Esophagus squamous epithelium (tissue), 5 donors: ENCODE results near the gene DAPK2. TPM values are rescaled to one million over a fixed set of nuclear protein-coding genes. Genes with fewer than 3 reads are reported as not detected.

Experiments
- DNase-seq: peaks from one replicate; lab custom pipeline; 2025; lab: John Stamatoyannopoulos, UW
- H3K27ac ChIP-seq, 4 donors: fragments of 200-600 bp; sonication (generic); one replicate each; pipeline ENCODE4 v1.5.1; 2016 to 2019; ENCODE audit warnings: mild to moderate bottlenecking in 1 of 4
- H3K27me3 ChIP-seq, 4 donors: fragments of 200-600 bp; sonication (generic); 1 replicate in 3 of 4; 2 replicates in 1 of 4; pipeline versions ENCODE4 v1.5.1 to v1.6.0; 2017 to 2021; ENCODE audit warnings: antibody characterized with exemption in 1 of 4
- H3K36me3 ChIP-seq, 3 donors: fragments of 200-600 bp; sonication (generic); one replicate each; pipeline ENCODE4 v1.5.1; 2016 to 2019
- H3K4me1 ChIP-seq, 3 donors: fragments of 200-600 bp; sonication (generic); one replicate each; pipeline ENCODE4 v1.5.1; 2017 to 2019
- H3K4me3 ChIP-seq, 4 donors: fragments of 200-600 bp; sonication (generic); 1 replicate in 3 of 4; 2 replicates in 1 of 4; pipeline ENCODE4 v1.5.1; 2016 to 2019; ENCODE audit warnings: mild to moderate bottlenecking in 2 of 4, moderate library complexity in 1 of 4
- H3K9me3 ChIP-seq, 3 donors: fragments of 200-600 bp; sonication (generic); one replicate each; pipeline ENCODE4 v1.5.1; 2016 to 2019
- POLR2A ChIP-seq, 4 donors: fragments of 450-650 bp; IDR thresholded peaks; one replicate each; pipeline ENCODE4 v1.6.1; 2017; ENCODE audit warnings: antibody characterized with exemption in 4 of 4, mild to moderate bottlenecking in 4 of 4, moderate library complexity in 3 of 4
- WGBS, 2 donors: methylation state at CpG; one replicate each; pipeline ENCODE4 v1.1.5; 2018; 5-methylcytosine and 5-hydroxymethylcytosine counted together
- intact Hi-C: fragments of 100-400 bp; cut with DNase I; formaldehyde crosslinking; loops from one replicate; pipeline ENCODE4 v1.15.0; 2022
- total RNA-seq, 4 donors: library from RNA; depleted of rRNA; stranded (reverse); fragments of >200 nt; gene quantifications; one replicate each; pipeline ENCODE4 v1.1.0, GENCODE V29; 2016
- TF ChIP-seq, protein P1 (sequence below), 6 experiments: fragments of 450-650 bp in 4 of 6; fragments of 200-600 bp in 2 of 6; sonication (generic) in 2 of 6; IDR thresholded peaks; one replicate each; pipeline ENCODE4 v1.5.1; 2016 to 2019; ENCODE audit warnings: antibody characterized with exemption in 6 of 6, mild to moderate bottlenecking in 4 of 6, moderate library complexity in 4 of 6
- donor health status: DM: yes; HTN: yes; CAD: no.

DAPK2 gene
- total RNA-seq, 4 donors from 2014 or later: 1.9 to 12.9 (median 9.8) TPM

DNA sequence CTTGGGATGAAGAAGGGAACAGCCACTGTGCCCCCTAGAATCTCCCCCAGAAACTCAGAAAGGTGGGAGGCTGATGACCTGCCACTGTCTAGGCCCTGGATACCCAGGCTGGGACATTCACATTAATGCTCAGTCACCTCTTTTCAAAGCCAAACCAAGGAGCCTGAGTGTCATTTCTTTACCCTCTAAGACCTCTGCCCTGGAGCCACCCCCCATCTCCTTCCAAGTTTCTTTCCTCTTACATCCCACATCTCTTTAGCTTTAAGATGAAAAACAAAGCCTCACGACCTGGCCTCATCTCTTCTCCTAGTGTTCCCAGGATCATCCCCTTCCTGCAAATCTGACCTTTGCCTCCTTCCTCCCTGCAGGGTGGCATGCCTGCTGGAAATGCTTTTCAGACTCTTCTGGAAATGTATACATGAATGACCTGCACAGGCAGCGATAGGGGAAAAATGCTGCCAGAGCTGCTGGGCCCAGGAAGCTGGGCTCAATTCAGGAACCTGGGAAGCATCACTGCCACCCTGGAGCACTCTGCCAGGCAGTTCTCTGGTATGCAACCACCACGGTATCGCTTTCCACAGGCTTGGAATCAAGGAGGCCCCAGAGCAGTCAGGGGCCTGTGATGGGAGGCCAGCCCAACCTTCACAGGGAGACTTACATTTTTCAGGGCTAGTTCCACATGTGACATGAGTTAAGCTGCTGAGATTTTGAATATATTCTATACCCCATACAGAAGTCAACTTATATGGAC lies 67.6 kb downstream of the DAPK2 start:
- TF ChIP-seq, protein P1, sequence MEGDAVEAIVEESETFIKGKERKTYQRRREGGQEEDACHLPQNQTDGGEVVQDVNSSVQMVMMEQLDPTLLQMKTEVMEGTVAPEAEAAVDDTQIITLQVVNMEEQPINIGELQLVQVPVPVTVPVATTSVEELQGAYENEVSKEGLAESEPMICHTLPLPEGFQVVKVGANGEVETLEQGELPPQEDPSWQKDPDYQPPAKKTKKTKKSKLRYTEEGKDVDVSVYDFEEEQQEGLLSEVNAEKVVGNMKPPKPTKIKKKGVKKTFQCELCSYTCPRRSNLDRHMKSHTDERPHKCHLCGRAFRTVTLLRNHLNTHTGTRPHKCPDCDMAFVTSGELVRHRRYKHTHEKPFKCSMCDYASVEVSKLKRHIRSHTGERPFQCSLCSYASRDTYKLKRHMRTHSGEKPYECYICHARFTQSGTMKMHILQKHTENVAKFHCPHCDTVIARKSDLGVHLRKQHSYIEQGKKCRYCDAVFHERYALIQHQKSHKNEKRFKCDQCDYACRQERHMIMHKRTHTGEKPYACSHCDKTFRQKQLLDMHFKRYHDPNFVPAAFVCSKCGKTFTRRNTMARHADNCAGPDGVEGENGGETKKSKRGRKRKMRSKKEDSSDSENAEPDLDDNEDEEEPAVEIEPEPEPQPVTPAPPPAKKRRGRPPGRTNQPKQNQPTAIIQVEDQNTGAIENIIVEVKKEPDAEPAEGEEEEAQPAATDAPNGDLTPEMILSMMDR (IDR thresholded peaks at IDR 0.05): no peak
- TF ChIP-seq POLR2A (IDR thresholded peaks at IDR 0.05): no peak
- DNase-seq: no peak

DNA sequence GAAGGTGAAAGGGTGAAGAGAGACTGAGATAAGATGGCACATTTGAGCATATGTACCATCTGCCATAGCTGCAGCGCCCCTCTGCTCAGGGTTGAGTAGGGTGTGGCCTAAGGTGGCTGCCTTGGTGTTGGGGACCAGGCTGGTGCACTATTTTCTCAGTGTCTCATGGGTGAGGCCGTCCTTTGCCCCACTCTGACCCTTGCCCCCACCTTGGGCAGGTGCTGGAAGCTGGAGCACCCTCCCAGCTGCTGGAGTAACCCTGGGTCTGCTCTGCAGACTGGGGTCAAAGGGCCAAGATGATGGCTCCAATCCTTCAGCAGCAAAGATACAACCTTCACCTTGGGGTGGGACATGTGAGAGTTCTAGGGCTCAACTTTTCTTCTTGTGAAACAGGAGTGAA lies 69.2 kb downstream of the DAPK2 start:
- Histone ChIP-seq H3K27ac (no peak overlapping the region), H3K4me3 (no peak overlapping the region), H3K9me3 (no peaks in the 10 kb centered on the region), H3K27me3 (no peaks in the 10 kb centered on the region), H3K36me3 (peaks cover 0 to 4% (median 0%) of the 10 kb centered on the region in 3 donors), H3K4me1 (peaks cover 0 to 11% (median 3%) of the 10 kb centered on the region in 3 donors)
- DNase-seq: no peak
- intact Hi-C loops: no loop called here
- 81 to 100% methylated on average over 2 of the region's 2 CpGs for WGBS, 2 donors
- TF ChIP-seq, protein P1 (IDR thresholded peaks at IDR 0.05): no peak
- no peak for TF ChIP-seq POLR2A (IDR thresholded peaks at IDR 0.05)

More for the DNA sequence above, 67.6 kb downstream of the DAPK2 start:
- peaks cover 0 to 7% (median 0%) of the 10 kb centered on the region in 3 donors for H3K4me1 ChIP-seq
- H3K27ac ChIP-seq: no peak overlapping the region
- no peaks in the 10 kb centered on the region for H3K27me3 ChIP-seq
- no peak overlapping the region for H3K4me3 ChIP-seq
- 78 to 100% methylated on average over 1 of the region's 4 CpGs for WGBS, 2 donors
- intact Hi-C loops: no loop called here
- H3K36me3 ChIP-seq: peaks cover 0 to 4% (median 0%) of the 10 kb centered on the region in 3 donors
- no peaks in the 10 kb centered on the region for H3K9me3 ChIP-seq

DNA sequence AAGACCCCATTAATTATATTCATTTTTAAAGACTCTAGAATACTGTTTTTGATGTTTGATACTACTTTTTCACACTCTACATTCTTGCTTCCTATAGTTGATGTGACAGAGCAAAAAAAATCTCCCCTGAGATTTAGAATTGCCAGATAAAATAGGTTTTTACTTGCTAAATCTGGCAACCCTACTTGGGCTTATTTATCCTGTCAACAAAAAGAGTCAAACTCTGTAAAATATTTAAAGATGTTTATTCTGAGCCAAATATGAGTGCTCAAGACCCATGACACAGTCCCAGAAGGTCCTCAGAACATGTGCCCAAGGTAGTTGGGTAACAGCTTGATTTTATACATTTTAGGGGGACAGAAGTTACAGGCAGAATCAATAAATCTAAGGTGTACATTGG lies 72.3 kb downstream of the DAPK2 start:
- Histone ChIP-seq H3K36me3 (peaks cover 0 to 4% (median 0%) of the 10 kb centered on the region in 3 donors), H3K27me3 (no peaks in the 10 kb centered on the region), H3K9me3 (no peaks in the 10 kb centered on the region), H3K27ac (no peak overlapping the region), H3K4me1 (peaks cover 0 to 21% (median 3%) of the 10 kb centered on the region in 3 donors), H3K4me3 (no peak overlapping the region)
- TF ChIP-seq POLR2A (IDR thresholded peaks at IDR 0.05): no peak
- TF ChIP-seq, protein P1 (IDR thresholded peaks at IDR 0.05): no peak
- DNase-seq: no peak
- intact Hi-C loops: no loop called here

DNA sequence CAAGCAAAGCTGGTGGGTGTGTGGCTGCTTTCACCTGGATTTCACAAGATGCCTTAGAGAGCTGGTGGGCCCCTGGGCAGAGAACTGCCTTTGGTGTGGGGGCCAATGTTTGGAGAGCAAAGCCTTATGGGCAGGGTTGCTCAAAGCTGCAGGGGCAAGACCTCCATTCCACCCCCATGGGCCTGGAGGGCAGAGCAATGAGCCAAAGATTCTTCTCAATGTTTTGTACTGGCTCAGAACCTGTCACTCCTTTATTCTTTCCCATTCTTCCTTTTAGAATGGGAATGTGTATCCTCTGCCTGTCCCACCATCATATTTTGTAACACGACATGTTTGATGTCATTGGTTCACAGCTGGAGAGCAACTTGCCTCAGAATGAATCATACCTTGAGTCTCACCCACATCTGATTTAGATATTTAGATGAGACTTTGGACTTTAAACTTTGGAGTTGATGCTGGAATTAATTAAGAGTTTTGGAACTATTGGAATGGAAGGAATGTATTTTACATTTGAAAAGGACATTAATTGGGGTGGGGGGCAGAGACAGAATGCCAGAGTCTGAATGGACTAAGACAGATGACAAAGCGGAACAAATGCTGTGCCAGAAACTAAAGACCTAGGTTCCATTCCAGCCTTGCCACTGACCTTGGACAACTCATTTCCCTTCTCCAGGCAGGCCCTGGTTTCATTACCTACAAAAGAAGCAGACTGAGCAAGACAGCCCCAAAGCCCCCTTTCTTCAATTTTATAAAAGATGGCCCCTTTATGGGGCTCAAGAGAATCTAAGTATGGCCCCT lies 72.9 kb downstream of the DAPK2 start:
- Histone ChIP-seq H3K27ac (no peak overlapping the region), H3K9me3 (no peaks in the 10 kb centered on the region), H3K4me3 (no peak overlapping the region), H3K4me1 (peaks cover 0 to 21% (median 3%) of the 10 kb centered on the region in 3 donors), H3K36me3 (peaks cover 0 to 4% (median 0%) of the 10 kb centered on the region in 3 donors), H3K27me3 (no peaks in the 10 kb centered on the region)
- TF ChIP-seq, protein P1 (IDR thresholded peaks at IDR 0.05): no peak
- TF ChIP-seq POLR2A (IDR thresholded peaks at IDR 0.05): no peak
- no peak for DNase-seq
- intact Hi-C loops: no loop called here
- 31 to 38% methylated on average over 2 of the region's 2 CpGs for WGBS, 2 donors

DNA sequence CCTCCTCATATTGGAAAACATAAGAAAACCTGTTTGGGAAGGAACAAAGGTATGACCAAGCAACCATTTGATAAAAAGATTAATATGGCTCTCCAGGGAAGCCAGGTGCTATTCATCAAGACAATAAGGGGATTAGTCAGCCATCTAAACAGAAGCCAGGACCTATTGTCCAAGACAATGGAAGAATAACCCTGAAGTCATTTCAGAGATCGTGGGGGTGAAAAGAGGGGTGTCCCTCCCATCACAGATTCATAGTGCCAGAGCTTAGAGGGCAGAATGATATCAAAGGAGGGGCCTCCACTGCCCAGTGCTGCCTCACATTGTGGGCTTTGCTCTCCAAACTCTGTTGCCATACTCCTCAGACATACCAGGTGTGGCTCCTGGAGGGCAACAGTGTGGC lies 73.5 kb downstream of the DAPK2 start:
- Histone ChIP-seq H3K4me1 (peaks cover 0 to 21% (median 3%) of the 10 kb centered on the region in 3 donors), H3K27ac (no peak overlapping the region), H3K4me3 (no peak overlapping the region), H3K27me3 (no peaks in the 10 kb centered on the region), H3K36me3 (peaks cover 0 to 3% (median 0%) of the 10 kb centered on the region in 3 donors), H3K9me3 (no peaks in the 10 kb centered on the region)
- intact Hi-C loops: no loop called here
- 17 to 31% methylated on average over 1 of the region's 1 CpG for WGBS, 2 donors
- no peak for DNase-seq
- TF ChIP-seq POLR2A (IDR thresholded peaks at IDR 0.05): no peak
- TF ChIP-seq, protein P1 (IDR thresholded peaks at IDR 0.05): no peak
